Stimulated activated naive B cell treated with anti-CD40 and anti-IgM and Interleukin-4, amounts not matched to agents 10 μg/mL and 1 μg/mL and 100 μg/mL, for 72 hours (primary cell): Measurements from ENCODE around the gene ZNF609.

ENCODE experiments used
- ATAC-seq, 2 donors: fragments of 150-1000 bp; cut with Tn5 transposase; replicated peaks; 2 replicates each; pipeline ENCODE4 v1.10.0; 2021; ENCODE audit warnings: moderate library complexity in 1 of 2
- DNase-seq: peaks from one replicate; pipeline ENCODE4 v3.0.0; 2021
- H3K27ac Mint-ChIP-seq: one replicate; pipeline ENCODE4 v1.8.0; 2022; ENCODE audit warnings: mild to moderate bottlenecking, mixed read lengths
- H3K27me3 Mint-ChIP-seq, 2 donors: one replicate each; pipeline ENCODE4 v1.8.0; 2022; ENCODE audit warnings: mixed read lengths in 2 of 2
- H3K36me3 Mint-ChIP-seq, 2 donors: one replicate each; pipeline ENCODE4 v1.8.0; 2022; ENCODE audit warnings: mixed read lengths in 2 of 2, mild to moderate bottlenecking in 1 of 2
- H3K4me1 Mint-ChIP-seq, 2 donors: one replicate each; pipeline ENCODE4 v1.8.0; 2022; ENCODE audit warnings: mixed read lengths in 2 of 2, mild to moderate bottlenecking in 1 of 2
- H3K4me3 Mint-ChIP-seq, 2 donors: one replicate each; pipeline ENCODE4 v1.8.0; 2022; ENCODE audit warnings: mild to moderate bottlenecking in 2 of 2, mixed read lengths in 2 of 2, moderate library complexity in 1 of 2
- H3K9me3 Mint-ChIP-seq, 2 donors: one replicate each; pipeline ENCODE4 v1.8.0; 2022; ENCODE audit warnings: mixed read lengths in 2 of 2, mild to moderate bottlenecking in 1 of 2

The ZNF609 gene

DNA sequence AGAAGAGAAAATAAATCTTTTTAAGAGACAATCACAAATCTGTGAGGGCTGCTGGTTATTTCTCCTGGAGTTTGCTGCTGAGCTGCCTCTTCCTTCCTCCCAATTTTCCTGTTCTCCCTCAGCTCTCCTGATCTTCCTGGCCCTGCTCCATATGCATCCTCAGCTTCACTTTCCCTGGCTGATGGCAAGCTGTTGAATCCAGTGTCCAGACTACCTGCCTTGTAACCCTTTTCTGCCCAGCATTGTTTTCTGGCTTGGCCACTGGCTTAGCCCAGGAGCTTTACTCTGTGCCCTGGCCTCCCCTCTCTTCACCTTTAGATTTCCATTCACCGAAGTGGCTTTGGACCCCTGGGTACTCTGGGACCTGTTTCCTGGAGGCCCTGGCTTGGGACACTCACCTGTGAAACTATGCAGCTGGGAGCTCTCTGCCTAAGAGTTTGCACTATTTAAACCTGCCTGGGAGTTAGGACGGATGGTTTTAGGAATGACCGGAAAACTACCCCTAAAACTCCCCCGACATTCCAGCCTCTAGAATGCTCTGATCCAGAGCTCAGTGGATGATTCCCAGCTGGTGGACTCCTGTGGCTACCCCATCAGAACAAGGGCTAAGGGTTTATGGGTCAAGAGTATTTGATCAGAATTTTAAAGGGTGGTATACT lies 225.0 kb downstream of the ZNF609 start:
- DNase-seq: no peak
- no peak for ATAC-seq
- Mint-ChIP-seq H3K36me3 (peaks cover 28 to 65% of the 10 kb centered on the region in 2 donors), H3K27ac (no peak overlapping the region), H3K4me1 (no peaks in the 10 kb centered on the region), H3K27me3 (no peaks in the 10 kb centered on the region), H3K9me3 (no peaks in the 10 kb centered on the region), H3K4me3 (no peak overlapping the region)

DNA sequence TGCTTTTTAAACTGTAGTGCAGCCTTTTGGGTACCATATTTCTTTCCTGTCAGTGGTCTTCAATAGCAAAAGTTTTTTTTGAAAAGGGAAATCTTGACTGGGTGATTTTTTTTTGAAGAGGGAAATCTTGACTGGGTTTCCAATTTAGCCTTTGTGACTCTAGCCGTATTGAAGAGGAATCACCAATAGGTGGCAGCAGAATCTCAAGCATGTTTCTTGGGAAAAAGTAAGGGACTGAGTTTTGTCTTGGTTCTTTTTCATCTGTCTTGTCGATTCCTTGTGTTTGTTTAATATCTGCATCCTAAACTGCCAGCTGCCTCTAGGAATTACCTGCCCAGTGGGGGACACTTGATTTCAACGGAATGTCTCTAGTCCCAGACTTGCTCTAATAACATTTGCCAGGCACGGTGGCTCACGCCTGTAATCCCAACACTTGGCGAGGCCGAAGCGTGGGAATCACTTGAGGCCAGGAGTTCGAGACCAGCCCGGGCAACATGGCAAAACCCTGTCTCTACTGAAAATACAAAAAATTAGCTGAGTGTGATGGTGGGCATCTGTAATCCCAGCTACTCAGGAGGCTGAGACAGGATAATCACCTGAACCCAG lies 225.9 kb downstream of the ZNF609 start:
- ATAC-seq (peak; percentile 27 to 31), DNase-seq (no peak)
- H3K27ac Mint-ChIP-seq: peak overlapping the region; percentile 42
- H3K4me1 Mint-ChIP-seq: peaks cover 2% of the 10 kb centered on the region in 2 donors
- peaks cover 27 to 61% of the 10 kb centered on the region in 2 donors for H3K36me3 Mint-ChIP-seq
- no peak overlapping the region for H3K4me3 Mint-ChIP-seq
- H3K9me3 Mint-ChIP-seq: no peaks in the 10 kb centered on the region
- no peaks in the 10 kb centered on the region for H3K27me3 Mint-ChIP-seq

DNA sequence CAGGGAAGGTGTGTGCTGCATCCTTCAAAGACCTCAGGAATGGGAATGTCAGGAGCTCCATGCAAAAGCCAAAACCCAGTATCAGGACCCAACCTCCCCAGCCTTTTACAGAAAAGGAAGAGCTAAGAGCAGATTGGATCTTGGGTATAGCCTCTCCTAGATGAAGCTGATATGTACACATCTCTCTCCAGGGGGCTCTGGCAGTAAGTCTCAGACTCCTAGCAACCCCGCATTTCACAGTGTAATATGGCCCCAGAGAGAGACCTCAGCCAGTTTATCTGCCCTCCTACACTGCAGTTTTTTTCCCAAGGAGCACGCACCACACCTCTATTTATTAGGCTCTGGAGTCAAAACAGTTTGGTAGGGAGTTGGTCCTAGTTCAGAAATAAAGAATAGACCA lies 226.8 kb downstream of the ZNF609 start:
- Mint-ChIP-seq H3K9me3 (no peaks in the 10 kb centered on the region), H3K4me1 (peaks cover 7 to 11% of the 10 kb centered on the region in 2 donors), H3K4me3 (no peak overlapping the region), H3K27ac (peak overlapping the region; percentile 37), H3K36me3 (peaks cover 25 to 56% of the 10 kb centered on the region in 2 donors), H3K27me3 (no peaks in the 10 kb centered on the region)
- DNase-seq (no peak), ATAC-seq (no peak)

DNA sequence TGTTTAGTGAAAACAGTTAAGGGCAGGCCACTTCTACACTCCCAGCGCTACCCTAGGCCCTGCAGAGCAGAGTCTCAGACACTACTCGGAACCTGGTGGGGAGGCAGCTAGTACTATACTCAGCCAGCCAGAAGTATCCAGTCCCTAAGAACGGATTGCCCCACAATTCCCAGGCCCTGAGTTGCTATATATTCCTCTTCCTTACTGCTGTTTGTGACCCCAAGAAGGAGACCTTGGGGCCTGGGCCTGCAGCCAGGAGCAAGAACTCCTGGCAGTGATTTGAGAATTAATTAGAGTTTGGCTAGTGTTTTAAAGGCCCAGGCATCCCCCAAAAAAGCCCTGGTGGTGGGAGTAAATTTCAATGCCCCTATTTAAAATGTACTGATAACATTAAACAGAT lies 227.3 kb downstream of the ZNF609 start:
- DNase-seq (no peak), ATAC-seq (no peak)
- peaks cover 20 to 54% of the 10 kb centered on the region in 2 donors for H3K36me3 Mint-ChIP-seq
- peaks cover 7 to 13% of the 10 kb centered on the region in 2 donors for H3K4me1 Mint-ChIP-seq
- H3K9me3 Mint-ChIP-seq: no peaks in the 10 kb centered on the region
- no peaks in the 10 kb centered on the region for H3K27me3 Mint-ChIP-seq
- H3K27ac Mint-ChIP-seq: peak overlapping the region; percentile 37
- H3K4me3 Mint-ChIP-seq: no peak overlapping the region

DNA sequence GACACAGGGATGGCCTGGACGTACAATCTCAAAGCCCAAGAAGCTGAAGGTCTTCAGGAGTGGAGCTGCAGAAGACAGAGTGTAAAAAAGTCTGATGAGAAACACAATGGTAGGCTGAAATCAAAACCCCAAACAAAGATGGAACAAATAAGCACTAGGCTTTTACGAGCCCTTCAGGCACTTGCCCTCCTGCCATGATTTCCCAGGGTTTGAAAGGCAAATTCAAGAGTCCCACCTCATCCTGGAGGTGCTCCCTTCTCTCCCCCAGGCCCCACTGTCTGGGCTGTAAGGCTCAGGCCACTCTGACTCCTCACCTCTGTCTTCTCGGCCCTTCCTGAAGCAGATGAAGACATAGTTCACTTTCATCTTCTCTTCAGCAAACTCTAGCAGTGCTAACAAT lies 228.4 kb downstream of the ZNF609 start:
- H3K27me3 Mint-ChIP-seq: no peaks in the 10 kb centered on the region
- peak overlapping the region; percentile 42 for H3K27ac Mint-ChIP-seq
- H3K9me3 Mint-ChIP-seq: no peaks in the 10 kb centered on the region
- H3K4me3 Mint-ChIP-seq: no peak overlapping the region
- peaks cover 9 to 17% of the 10 kb centered on the region in 2 donors for H3K4me1 Mint-ChIP-seq
- no peak for DNase-seq
- no peak for ATAC-seq
- H3K36me3 Mint-ChIP-seq: peaks cover 27 to 58% of the 10 kb centered on the region in 2 donors

DNA sequence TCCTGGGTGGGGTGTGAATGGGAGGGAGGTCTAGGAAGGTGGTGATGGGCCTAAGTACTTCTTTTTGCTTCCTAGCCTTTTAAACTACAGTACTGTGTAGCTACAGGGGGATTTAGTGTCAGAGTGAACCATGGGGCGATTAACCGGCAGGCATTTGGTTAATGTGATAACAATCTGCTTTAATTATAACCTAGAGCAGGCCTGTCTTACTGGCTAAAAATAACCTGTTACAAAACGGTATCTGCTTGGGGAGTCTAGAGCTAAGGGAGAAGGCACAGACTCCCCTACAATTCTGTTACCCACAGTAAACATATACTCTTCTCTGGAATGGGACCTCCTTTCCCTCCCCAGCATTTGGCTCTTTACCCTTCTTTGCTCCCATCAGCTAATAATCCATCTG lies 229.6 kb downstream of the ZNF609 start:
- Mint-ChIP-seq H3K36me3 (peaks cover 26 to 55% of the 10 kb centered on the region in 2 donors), H3K4me1 (peaks cover 14 to 28% of the 10 kb centered on the region in 2 donors), H3K4me3 (no peak overlapping the region), H3K9me3 (no peaks in the 10 kb centered on the region), H3K27me3 (no peaks in the 10 kb centered on the region), H3K27ac (no peak overlapping the region)
- ATAC-seq (no peak), DNase-seq (no peak)

DNA sequence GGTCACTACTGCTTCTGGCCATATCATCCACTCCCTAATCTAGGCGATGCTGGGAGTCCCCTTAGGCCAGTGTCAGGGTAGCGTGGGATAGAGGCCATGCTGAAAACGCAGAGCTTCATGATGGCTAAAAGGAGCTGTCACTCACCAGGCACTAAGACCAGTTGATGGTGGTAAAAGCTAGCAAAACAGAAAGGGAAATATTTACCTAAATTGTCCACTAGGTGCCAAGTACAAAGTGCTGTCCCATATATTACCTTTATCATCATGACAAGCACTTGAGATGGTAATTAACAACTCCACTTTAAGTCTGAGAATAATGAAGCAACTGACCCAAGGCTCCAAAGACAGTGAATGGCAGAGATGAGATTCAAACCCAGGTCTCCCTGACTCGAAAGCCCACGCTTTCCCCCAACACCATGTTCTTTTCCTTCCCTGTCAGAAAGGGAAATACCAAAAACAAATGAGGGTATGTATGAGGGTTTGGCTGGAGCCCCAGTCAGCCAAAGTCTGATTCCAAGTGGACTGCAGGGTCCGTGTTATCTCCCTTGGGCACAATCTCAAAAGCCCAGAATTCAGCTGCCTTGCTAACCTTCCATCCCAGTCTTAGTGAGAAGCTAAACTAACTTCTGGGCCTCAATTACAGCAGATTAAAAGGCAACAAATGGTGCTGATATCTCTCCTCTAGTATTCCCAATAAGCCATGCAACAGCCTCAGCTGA lies 230.4 kb downstream of the ZNF609 start:
- DNase-seq (no peak), ATAC-seq (no peak)
- Mint-ChIP-seq H3K4me1 (peaks cover 21 to 35% of the 10 kb centered on the region in 2 donors), H3K4me3 (no peak overlapping the region), H3K27me3 (no peaks in the 10 kb centered on the region), H3K27ac (peak overlapping the region; percentile 42), H3K9me3 (no peaks in the 10 kb centered on the region), H3K36me3 (peaks cover 22 to 55% of the 10 kb centered on the region in 2 donors)

DNA sequence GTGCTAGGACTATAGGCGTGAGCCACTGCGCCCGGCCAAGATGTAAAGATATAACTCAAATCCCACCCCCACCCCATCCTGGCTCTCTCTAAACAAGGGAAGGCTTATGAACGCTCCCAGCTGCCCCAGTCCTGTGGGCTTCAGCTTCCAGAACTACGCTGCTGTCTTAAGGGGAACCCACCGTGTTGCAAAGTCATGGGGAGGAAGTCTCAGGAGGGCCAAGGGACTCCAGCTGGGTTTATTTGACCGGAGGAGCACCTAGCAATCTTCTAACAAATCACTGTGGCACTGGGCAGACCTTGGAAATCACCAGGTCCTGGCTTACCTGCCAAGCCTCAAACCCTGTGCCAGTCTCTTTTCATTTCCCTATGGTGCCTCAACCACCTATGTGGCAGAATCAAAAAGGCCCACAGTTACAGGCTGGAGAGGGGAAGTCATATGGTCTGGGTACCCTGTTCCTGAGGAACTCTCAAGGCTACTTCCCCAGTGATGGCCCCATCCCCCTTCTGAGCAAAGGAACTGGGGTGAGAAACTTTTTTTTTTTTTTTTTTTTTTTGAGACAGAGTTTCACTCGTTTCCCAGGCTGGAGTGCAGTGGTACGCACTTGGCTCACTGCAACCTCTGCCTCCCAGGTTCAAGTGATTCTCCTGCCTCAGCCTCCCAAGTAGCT lies 231.7 kb downstream of the ZNF609 start:
- DNase-seq (no peak), ATAC-seq (no peak)
- H3K4me3 Mint-ChIP-seq: no peak overlapping the region
- no peaks in the 10 kb centered on the region for H3K27me3 Mint-ChIP-seq
- H3K36me3 Mint-ChIP-seq: peaks cover 24 to 48% of the 10 kb centered on the region in 2 donors
- H3K4me1 Mint-ChIP-seq: peaks cover 23 to 46% of the 10 kb centered on the region in 2 donors
- H3K27ac Mint-ChIP-seq: no peak overlapping the region
- H3K9me3 Mint-ChIP-seq: no peaks in the 10 kb centered on the region

DNA sequence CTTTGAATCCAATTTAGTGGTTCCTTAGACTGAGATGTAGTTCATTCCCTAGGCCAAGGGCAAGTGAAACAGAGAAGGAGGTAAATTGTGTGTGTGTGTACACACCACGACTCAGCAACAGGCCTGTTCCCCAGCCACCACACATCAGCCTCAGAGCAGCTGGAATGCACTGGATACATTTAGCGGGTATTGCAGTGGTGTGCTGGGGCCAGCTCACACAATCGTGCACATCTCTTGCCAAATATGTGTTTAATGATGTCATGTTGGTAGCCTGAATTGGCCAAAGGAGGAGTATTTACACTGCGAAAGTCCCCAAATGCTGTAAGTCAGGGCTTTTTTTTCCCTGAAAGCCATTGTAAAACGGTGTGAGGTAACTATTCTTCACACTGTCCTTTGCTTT lies 232.8 kb downstream of the ZNF609 start:
- peaks cover 20 to 38% of the 10 kb centered on the region in 2 donors for H3K36me3 Mint-ChIP-seq
- H3K27ac Mint-ChIP-seq: peak overlapping the region; percentile 62
- no peak for ATAC-seq
- H3K9me3 Mint-ChIP-seq: no peaks in the 10 kb centered on the region
- H3K4me3 Mint-ChIP-seq: no peak overlapping the region
- DNase-seq: no peak
- H3K4me1 Mint-ChIP-seq: peaks cover 31 to 57% of the 10 kb centered on the region in 2 donors
- no peaks in the 10 kb centered on the region for H3K27me3 Mint-ChIP-seq

DNA sequence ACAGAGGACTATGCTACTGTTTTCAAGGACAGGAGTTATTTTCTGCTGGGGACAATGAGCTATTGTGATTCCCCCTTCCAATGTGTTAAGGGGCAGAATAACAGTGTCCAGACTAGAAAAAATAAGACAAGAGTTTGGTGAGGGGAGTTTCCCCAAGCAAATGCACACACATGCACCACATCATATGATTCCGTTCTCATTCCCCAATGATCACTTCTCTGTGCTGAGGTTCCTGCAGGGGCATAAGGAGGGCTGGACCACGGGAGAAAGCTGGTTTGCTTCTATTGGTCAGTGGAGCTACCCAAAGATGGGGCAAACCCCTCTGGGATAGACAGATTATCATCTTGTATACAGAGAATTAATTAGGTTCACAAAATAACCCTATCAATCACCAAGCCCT lies 234.4 kb downstream of the ZNF609 start:
- ATAC-seq: no peak
- Mint-ChIP-seq H3K27me3 (no peaks in the 10 kb centered on the region), H3K4me3 (no peak overlapping the region), H3K36me3 (peaks cover 17 to 32% of the 10 kb centered on the region in 2 donors), H3K27ac (peak overlapping the region; percentile 47), H3K9me3 (no peaks in the 10 kb centered on the region), H3K4me1 (peaks cover 43 to 74% of the 10 kb centered on the region in 2 donors)
- DNase-seq: no peak

DNA sequence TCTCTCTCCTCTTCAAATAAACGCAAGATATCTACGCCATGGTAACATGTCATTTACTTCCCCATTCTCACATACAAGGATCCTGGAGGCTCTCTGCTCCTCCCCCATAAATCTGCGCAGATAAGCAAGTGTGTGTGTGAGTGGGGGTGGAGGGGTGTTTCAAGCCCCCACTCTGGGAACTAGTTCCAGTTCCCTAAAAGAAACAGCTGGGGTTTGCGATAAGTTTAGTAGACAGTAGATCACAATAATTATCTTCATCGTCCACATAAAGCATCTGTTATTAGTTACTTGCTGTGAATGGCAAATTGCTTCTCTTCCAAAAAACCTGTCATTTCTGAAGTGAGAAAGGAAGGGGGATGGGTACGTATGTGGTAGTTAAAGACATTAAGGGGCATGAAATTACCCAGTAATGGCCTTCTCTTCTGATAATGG lies 235.2 kb downstream of the ZNF609 start:
- peak overlapping the region; percentile 34 to 46 for H3K4me3 Mint-ChIP-seq
- H3K4me1 Mint-ChIP-seq: peaks cover 50 to 82% of the 10 kb centered on the region in 2 donors
- H3K9me3 Mint-ChIP-seq: no peaks in the 10 kb centered on the region
- peak; percentile 79 to 83 for ATAC-seq
- peaks cover 21 to 37% of the 10 kb centered on the region in 2 donors for H3K36me3 Mint-ChIP-seq
- peak overlapping the region; percentile 77 for H3K27ac Mint-ChIP-seq
- peak; percentile 47 for DNase-seq
- no peaks in the 10 kb centered on the region for H3K27me3 Mint-ChIP-seq

DNA sequence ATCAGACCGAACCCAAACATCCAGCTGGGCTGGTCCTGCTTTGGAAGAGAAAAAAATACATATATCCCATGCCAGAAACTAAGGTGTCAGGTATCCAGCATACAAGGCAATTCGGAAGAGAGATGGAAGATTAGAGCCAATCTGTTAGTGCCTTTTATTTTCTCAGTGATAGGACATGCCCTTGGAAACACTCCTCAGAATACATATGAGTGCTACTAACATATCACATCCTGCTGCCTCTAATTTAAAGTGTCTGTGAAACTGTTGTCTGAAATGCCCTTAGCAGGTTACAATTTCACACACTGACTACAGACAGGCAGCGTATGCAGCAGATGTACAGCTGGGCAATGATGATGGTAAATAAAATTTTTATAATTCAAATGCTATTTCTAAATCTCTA lies 236.1 kb downstream of the ZNF609 start:
- H3K4me1 Mint-ChIP-seq: peaks cover 53 to 87% of the 10 kb centered on the region in 2 donors
- H3K27me3 Mint-ChIP-seq: no peaks in the 10 kb centered on the region
- DNase-seq (no peak), ATAC-seq (no peak)
- H3K9me3 Mint-ChIP-seq: no peaks in the 10 kb centered on the region
- H3K4me3 Mint-ChIP-seq: no peak overlapping the region
- H3K36me3 Mint-ChIP-seq: peaks cover 17 to 33% of the 10 kb centered on the region in 2 donors
- H3K27ac Mint-ChIP-seq: peak overlapping the region; percentile 72

DNA sequence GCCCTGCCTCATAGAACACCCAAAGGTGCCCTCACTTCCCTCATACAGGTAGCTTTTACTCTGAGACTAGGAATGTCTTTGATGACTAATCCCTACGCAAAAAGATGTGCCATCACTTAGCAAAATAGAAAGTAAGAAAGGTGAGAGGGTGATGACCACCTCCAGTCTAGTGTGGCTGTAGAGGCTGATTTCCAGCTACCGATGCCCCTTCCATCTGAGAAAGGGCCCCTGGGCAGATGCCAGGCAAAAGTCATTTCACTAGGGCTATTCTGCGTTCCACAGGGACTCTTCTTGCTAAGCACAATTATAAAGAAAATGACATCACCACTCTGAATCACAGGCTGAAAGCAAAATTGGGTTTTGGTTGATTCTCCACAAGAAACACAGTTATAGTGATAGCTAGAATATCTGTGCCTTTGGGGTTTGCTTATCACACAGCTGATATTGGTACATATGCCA lies 237.6 kb downstream of the ZNF609 start:
- ATAC-seq: peak; percentile 48 to 60
- H3K4me3 Mint-ChIP-seq: peak overlapping the region; percentile 1
- H3K36me3 Mint-ChIP-seq: peaks cover 14 to 31% of the 10 kb centered on the region in 2 donors
- peaks cover 61 to 86% of the 10 kb centered on the region in 2 donors for H3K4me1 Mint-ChIP-seq
- H3K27me3 Mint-ChIP-seq: no peaks in the 10 kb centered on the region
- peak overlapping the region; percentile 65 for H3K27ac Mint-ChIP-seq
- peak; percentile 33 for DNase-seq
- no peaks in the 10 kb centered on the region for H3K9me3 Mint-ChIP-seq

DNA sequence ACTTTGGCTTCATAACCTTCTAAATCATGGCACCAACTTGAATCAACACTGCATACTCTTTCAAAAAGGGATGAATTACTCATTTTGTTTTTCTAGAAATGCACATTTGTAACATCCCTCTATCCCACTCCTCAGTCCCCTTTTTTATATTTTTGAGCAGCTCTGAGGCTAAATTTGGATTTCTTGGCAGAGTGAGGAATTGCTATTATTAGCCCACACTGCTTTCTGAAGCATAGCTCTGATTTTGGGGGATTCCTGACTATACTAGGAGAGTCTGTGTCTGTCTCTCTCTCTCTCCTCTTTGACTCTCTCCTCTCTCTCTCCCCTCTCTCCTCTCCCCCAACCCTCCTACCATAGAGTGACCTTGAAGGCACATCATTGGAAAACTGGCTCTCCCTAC lies 238.4 kb downstream of the ZNF609 start:
- DNase-seq (no peak), ATAC-seq (no peak)
- H3K9me3 Mint-ChIP-seq: no peaks in the 10 kb centered on the region
- H3K27me3 Mint-ChIP-seq: no peaks in the 10 kb centered on the region
- H3K36me3 Mint-ChIP-seq: peaks cover 10 to 24% of the 10 kb centered on the region in 2 donors
- H3K27ac Mint-ChIP-seq: peak overlapping the region; percentile 85
- H3K4me1 Mint-ChIP-seq: peaks cover 68 to 91% of the 10 kb centered on the region in 2 donors
- no peak overlapping the region for H3K4me3 Mint-ChIP-seq
